ENCODE measurements around the gene CCDC6. TPM values are rescaled to one million over a fixed set of nuclear protein-coding genes. Genes with fewer than 3 reads are reported as not detected.

The CCDC6 gene
- polyA plus RNA-seq, 2 of the 4 experiments (the other 2 are of a cell fraction), result 21.4 to 43.5 TPM

DNA sequence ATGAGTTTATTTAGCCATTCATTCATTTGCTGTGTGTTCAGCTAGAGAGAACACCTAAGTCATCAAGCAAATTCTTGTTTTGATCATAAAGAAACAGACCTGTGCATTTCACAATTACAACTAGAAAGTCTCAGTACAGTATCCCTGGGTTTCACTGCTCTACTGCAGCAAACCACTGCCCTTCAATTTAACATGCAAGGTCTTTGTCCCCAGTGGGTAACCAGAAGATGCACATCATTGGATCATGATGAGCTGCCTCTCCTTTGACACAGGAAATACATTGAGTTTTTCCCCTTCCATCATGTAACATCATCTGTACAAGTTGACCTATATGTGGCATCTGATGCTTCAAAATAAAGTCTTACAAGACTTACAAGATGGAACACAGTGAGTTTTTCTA is 82.6 kb downstream of the CCDC6 start:
- H3K4me1 ChIP-seq, result no peaks in the 10 kb centered on the region
- ATAC-seq, result no peak
- no peak overlapping the region for H3K27ac ChIP-seq

DNA sequence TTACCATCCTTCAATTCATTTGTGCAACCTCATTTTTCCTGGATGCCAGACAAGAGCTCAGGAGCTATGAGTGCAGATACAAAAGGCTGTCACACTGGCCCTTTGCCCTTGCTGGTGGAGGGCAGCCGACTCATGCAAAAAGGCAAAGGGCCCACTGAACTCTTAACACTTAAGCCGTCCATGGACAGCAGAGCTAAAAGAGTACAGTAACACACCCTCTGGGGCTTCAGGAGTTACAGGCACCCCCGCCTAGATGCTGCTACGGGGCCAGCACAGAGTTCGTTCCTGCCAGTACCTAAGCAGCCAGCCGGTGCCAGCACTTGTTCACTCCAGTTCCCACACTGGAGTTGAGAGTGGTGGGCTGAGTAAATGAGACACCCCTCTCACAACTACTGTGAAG is 83.2 kb downstream of the CCDC6 start:
- Histone ChIP-seq H3K27ac (no peak overlapping the region), H3K4me1 (no peaks in the 10 kb centered on the region), H3K9me3 (peaks cover 6% of the 10 kb centered on the region; the same call in 2 of the 3 replicates), H3K4me3 (no peak overlapping the region), H3K4me2 (no peak overlapping the region)
- POLR2A ChIA-PET, result no interaction called here
- DNase-seq (ENCODE audit: low read depth in 1 of 2, low spot score in 1 of 2) (no peak), FAIRE-seq (no peak), ATAC-seq (no peak)
- 95% methylated on average over 6 of the region's 6 CpGs for WGBS (ENCODE audit: missing lambda C conversion rate)
- CTCF ChIA-PET, result interaction anchor here (1.5 kb wide), 1 partner anchor 14 kb away, joined by 5 read pairs; no protein-coding TSS in a partner anchor
- TF ChIP-seq PHF8 (IDR thresholded peaks at IDR 0.05; ENCODE audit: borderline replicate concordance, low read depth) (no peak), SMC3 (IDR thresholded peaks at IDR 0.05) (no peak), FOSB (CRISPR knock-in tag; IDR thresholded peaks at IDR 0.05) (no peak), CBX2 (IDR thresholded peaks at IDR 0.05; ENCODE audit: borderline replicate concordance, low read depth) (no peak), RCOR1 (IDR thresholded peaks at IDR 0.05; ENCODE audit: low read depth, low read length) (no peak), EHMT2 (IDR thresholded peaks at IDR 0.05; ENCODE audit: low read depth) (no peak), POLR2AphosphoS2 (conservative IDR thresholded peaks at IDR 0.05; ENCODE audit: low read length) (no peak), CBX8 (IDR thresholded peaks at IDR 0.05) (no peak), CEBPB (IDR thresholded peaks at IDR 0.05) (no peak), MYC (IDR thresholded peaks at IDR 0.05; ENCODE audit: borderline replicate concordance, low read length) (no peak), ZC3H11A (IDR thresholded peaks at IDR 0.05) (no peak), FOSL2 (IDR thresholded peaks at IDR 0.05) (no peak), FOSL2 (CRISPR knock-in tag; IDR thresholded peaks at IDR 0.05) (no peak), CHD4 (IDR thresholded peaks at IDR 0.05; ENCODE audit: borderline replicate concordance) (no peak)
- TF ChIP-seq, protein P1, sequence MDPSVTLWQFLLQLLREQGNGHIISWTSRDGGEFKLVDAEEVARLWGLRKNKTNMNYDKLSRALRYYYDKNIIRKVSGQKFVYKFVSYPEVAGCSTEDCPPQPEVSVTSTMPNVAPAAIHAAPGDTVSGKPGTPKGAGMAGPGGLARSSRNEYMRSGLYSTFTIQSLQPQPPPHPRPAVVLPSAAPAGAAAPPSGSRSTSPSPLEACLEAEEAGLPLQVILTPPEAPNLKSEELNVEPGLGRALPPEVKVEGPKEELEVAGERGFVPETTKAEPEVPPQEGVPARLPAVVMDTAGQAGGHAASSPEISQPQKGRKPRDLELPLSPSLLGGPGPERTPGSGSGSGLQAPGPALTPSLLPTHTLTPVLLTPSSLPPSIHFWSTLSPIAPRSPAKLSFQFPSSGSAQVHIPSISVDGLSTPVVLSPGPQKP (IDR thresholded peaks at IDR 0.05; ENCODE audit: low read depth, low read length), result no peak
- TF ChIP-seq, protein P2, sequence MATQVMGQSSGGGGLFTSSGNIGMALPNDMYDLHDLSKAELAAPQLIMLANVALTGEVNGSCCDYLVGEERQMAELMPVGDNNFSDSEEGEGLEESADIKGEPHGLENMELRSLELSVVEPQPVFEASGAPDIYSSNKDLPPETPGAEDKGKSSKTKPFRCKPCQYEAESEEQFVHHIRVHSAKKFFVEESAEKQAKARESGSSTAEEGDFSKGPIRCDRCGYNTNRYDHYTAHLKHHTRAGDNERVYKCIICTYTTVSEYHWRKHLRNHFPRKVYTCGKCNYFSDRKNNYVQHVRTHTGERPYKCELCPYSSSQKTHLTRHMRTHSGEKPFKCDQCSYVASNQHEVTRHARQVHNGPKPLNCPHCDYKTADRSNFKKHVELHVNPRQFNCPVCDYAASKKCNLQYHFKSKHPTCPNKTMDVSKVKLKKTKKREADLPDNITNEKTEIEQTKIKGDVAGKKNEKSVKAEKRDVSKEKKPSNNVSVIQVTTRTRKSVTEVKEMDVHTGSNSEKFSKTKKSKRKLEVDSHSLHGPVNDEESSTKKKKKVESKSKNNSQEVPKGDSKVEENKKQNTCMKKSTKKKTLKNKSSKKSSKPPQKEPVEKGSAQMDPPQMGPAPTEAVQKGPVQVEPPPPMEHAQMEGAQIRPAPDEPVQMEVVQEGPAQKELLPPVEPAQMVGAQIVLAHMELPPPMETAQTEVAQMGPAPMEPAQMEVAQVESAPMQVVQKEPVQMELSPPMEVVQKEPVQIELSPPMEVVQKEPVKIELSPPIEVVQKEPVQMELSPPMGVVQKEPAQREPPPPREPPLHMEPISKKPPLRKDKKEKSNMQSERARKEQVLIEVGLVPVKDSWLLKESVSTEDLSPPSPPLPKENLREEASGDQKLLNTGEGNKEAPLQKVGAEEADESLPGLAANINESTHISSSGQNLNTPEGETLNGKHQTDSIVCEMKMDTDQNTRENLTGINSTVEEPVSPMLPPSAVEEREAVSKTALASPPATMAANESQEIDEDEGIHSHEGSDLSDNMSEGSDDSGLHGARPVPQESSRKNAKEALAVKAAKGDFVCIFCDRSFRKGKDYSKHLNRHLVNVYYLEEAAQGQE (IDR thresholded peaks at IDR 0.05), result no peak
- TF ChIP-seq, protein P3, sequence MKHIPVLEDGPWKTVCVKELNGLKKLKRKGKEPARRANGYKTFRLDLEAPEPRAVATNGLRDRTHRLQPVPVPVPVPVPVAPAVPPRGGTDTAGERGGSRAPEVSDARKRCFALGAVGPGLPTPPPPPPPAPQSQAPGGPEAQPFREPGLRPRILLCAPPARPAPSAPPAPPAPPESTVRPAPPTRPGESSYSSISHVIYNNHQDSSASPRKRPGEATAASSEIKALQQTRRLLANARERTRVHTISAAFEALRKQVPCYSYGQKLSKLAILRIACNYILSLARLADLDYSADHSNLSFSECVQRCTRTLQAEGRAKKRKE (CRISPR knock-in tag; IDR thresholded peaks at IDR 0.05; ENCODE audit: low read depth), result no peak
- TF ChIP-seq, protein P4, sequence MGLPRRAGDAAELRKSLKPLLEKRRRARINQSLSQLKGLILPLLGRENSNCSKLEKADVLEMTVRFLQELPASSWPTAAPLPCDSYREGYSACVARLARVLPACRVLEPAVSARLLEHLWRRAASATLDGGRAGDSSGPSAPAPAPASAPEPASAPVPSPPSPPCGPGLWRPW (IDR thresholded peaks at IDR 0.05), result no peak
- TF ChIP-seq, protein P5, sequence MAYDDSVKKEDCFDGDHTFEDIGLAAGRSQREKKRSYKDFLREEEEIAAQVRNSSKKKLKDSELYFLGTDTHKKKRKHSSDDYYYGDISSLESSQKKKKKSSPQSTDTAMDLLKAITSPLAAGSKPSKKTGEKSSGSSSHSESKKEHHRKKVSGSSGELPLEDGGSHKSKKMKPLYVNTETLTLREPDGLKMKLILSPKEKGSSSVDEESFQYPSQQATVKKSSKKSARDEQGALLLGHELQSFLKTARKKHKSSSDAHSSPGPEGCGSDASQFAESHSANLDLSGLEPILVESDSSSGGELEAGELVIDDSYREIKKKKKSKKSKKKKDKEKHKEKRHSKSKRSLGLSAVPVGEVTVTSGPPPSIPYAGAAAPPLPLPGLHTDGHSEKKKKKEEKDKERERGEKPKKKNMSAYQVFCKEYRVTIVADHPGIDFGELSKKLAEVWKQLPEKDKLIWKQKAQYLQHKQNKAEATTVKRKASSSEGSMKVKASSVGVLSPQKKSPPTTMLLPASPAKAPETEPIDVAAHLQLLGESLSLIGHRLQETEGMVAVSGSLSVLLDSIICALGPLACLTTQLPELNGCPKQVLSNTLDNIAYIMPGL (CRISPR knock-in tag; IDR thresholded peaks at IDR 0.05; ENCODE audit: borderline replicate concordance), result no peak

More for the DNA sequence above, 82.6 kb downstream of the CCDC6 start:
- Histone ChIP-seq H3K4me2 (no peak overlapping the region), H3K4me3 (no peak overlapping the region), H3K9me3 (peaks cover 6% of the 10 kb centered on the region; the same call in 2 of the 3 replicates)
- POLR2A ChIA-PET, result no interaction called here
- TF ChIP-seq EHF (CRISPR knock-in tag; IDR thresholded peaks at IDR 0.05) (no peak), FOSB (CRISPR knock-in tag; IDR thresholded peaks at IDR 0.05) (no peak), JUN (IDR thresholded peaks at IDR 0.05) (no peak), CHD4 (IDR thresholded peaks at IDR 0.05; ENCODE audit: borderline replicate concordance) (no peak), JUNB (IDR thresholded peaks at IDR 0.05) (no peak), POLR2AphosphoS2 (conservative IDR thresholded peaks at IDR 0.05; ENCODE audit: low read length) (no peak), NR3C1 (IDR thresholded peaks at IDR 0.05) (no peak), FOSL2 (IDR thresholded peaks at IDR 0.05) (no peak), FOSL2 (CRISPR knock-in tag; IDR thresholded peaks at IDR 0.05) (no peak), RARB (CRISPR knock-in tag; IDR thresholded peaks at IDR 0.05) (no peak), ZSCAN20 (CRISPR knock-in tag; IDR thresholded peaks at IDR 0.05) (no peak), SREBF2 (IDR thresholded peaks at IDR 0.05) (no peak)
- TF ChIP-seq, protein P6, sequence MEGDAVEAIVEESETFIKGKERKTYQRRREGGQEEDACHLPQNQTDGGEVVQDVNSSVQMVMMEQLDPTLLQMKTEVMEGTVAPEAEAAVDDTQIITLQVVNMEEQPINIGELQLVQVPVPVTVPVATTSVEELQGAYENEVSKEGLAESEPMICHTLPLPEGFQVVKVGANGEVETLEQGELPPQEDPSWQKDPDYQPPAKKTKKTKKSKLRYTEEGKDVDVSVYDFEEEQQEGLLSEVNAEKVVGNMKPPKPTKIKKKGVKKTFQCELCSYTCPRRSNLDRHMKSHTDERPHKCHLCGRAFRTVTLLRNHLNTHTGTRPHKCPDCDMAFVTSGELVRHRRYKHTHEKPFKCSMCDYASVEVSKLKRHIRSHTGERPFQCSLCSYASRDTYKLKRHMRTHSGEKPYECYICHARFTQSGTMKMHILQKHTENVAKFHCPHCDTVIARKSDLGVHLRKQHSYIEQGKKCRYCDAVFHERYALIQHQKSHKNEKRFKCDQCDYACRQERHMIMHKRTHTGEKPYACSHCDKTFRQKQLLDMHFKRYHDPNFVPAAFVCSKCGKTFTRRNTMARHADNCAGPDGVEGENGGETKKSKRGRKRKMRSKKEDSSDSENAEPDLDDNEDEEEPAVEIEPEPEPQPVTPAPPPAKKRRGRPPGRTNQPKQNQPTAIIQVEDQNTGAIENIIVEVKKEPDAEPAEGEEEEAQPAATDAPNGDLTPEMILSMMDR (IDR thresholded peaks at IDR 0.05), result no peak
- TF ChIP-seq, protein P7, sequence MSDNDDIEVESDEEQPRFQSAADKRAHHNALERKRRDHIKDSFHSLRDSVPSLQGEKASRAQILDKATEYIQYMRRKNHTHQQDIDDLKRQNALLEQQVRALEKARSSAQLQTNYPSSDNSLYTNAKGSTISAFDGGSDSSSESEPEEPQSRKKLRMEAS (IDR thresholded peaks at IDR 0.05), result no peak
- no peak for FAIRE-seq
- CTCF ChIA-PET, result interaction anchor here (1.0 to 1.5 kb wide), 2 partner anchors 10 to 15 kb away, joined by 4 to 5 read pairs; no protein-coding TSS in a partner anchor
- DNase-seq (ENCODE audit: low read depth in 1 of 2, low spot score in 1 of 2), result no peak

Data from A549 (cell line).